T-helper 17 cell (primary cell): Measurements from ENCODE around the gene LAMA4. TPM values are rescaled to one million over a fixed set of nuclear protein-coding genes. Genes with fewer than 3 reads are reported as not detected.
A peak's percentile ranks its signal among the peaks of the same experiment; 100 is the strongest.

ENCODE experiments used
- ATAC-seq: fragments of 150-1000 bp; cut with Tn5 transposase; 2 replicates; pipeline ENCODE4 v1.10.0; 2021; ENCODE audit warnings: mild to moderate bottlenecking, moderate library complexity
- DNase-seq, 3 donors: peaks; one replicate each; pipeline versions ENCODE4 v3.0.0 to v3.0.0-alpha.2; 2020 to 2021
- H3K9me3 ChIP-seq: one replicate; pipeline ENCODE4 v1.7.0; 2013; ENCODE audit warnings: low read length, mild to moderate bottlenecking; ENCODE audit not compliant: control insufficient read depth, poor library complexity, severe bottlenecking
- H3K27ac Mint-ChIP-seq: one replicate; pipeline ENCODE4 v1.8.0; 2022; ENCODE audit warnings: mild to moderate bottlenecking, moderate library complexity, mixed read lengths
- H3K27me3 Mint-ChIP-seq: one replicate; pipeline ENCODE4 v1.8.0; 2022; ENCODE audit warnings: mixed read lengths
- H3K36me3 Mint-ChIP-seq: one replicate; pipeline ENCODE4 v1.8.0; 2022; ENCODE audit warnings: low read depth, mixed read lengths
- H3K4me1 Mint-ChIP-seq: one replicate; pipeline ENCODE4 v1.8.0; 2022; ENCODE audit warnings: mild to moderate bottlenecking, mixed read lengths
- H3K4me3 Mint-ChIP-seq: one replicate; pipeline ENCODE4 v1.8.0; 2022; ENCODE audit warnings: mild to moderate bottlenecking, moderate library complexity, mixed read lengths
- total RNA-seq, 4 donors: library from RNA in 2 of 4; stranded (reverse) in 2 of 4; gene quantifications; one replicate each; pipeline ENCODE4 v1.2.3 and lab custom pipeline; 2022 to 2026

LAMA4 gene
- total RNA-seq, 2 donors from 2014 or later: not detected

DNA sequence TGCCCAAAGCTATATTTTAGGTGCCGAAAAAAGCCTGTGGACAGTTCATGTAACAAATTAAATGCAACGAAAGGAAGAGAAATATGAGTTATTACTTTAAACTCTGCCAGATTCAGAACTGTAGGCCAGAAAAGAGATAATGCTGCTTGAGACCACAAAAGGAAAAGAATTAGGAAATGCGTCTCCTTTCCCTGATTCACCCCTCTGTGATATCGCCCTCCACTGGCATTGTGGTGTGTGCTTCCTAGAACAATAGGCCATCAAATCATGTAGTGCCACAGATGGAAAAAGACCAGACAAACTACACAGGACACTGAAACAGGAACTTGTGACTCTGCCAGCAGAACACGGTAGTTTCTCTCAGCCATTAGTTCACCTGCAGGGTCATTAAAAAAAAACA is 14.7 kb upstream of the LAMA4 start:
- Mint-ChIP-seq H3K27me3 (no peaks in the 10 kb centered on the region), H3K4me3 (no peak overlapping the region), H3K27ac (no peak overlapping the region), H3K4me1 (no peaks in the 10 kb centered on the region), H3K36me3 (no peaks in the 10 kb centered on the region)
- ATAC-seq (no peak), DNase-seq (no peak)
- H3K9me3 ChIP-seq: no peaks in the 10 kb centered on the region

GRCh38 chr6:112268654-112269053 is 14.3 kb upstream of the LAMA4 start:
- no peak overlapping the region for H3K4me3 Mint-ChIP-seq
- no peak for ATAC-seq
- no peak overlapping the region for H3K27ac Mint-ChIP-seq
- H3K27me3 Mint-ChIP-seq: no peaks in the 10 kb centered on the region
- H3K4me1 Mint-ChIP-seq: no peaks in the 10 kb centered on the region
- H3K36me3 Mint-ChIP-seq: no peaks in the 10 kb centered on the region
- no peak for DNase-seq
- H3K9me3 ChIP-seq: no peaks in the 10 kb centered on the region

GRCh38 chr6:112268019-112268418 is 13.7 kb upstream of the LAMA4 start:
- H3K36me3 Mint-ChIP-seq: no peaks in the 10 kb centered on the region
- H3K9me3 ChIP-seq: no peaks in the 10 kb centered on the region
- H3K4me3 Mint-ChIP-seq: no peak overlapping the region
- DNase-seq (no peak), ATAC-seq (no peak)
- no peaks in the 10 kb centered on the region for H3K27me3 Mint-ChIP-seq
- no peaks in the 10 kb centered on the region for H3K4me1 Mint-ChIP-seq
- no peak overlapping the region for H3K27ac Mint-ChIP-seq

DNA sequence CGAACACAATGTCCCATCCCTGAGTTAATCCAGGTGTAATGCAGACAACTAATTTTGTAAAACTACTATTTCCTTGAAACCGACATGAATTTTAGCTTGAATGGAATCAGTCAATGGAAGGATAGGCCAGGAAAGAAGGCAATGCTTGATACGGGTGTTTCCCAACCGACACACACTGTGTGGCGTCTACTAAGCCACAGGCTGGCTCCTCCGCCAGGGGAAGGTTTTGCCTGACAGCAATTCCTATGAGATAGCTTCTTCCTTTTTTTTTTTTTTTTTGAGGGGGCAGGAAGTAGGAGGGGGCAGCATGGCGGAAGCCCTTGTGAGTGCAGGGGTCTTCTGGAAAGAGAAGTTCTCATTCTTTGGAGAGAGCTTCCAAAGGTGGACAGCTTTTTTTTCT is 12.0 kb upstream of the LAMA4 start:
- Mint-ChIP-seq H3K27ac (no peak overlapping the region), H3K4me1 (no peaks in the 10 kb centered on the region), H3K4me3 (no peak overlapping the region)

DNA sequence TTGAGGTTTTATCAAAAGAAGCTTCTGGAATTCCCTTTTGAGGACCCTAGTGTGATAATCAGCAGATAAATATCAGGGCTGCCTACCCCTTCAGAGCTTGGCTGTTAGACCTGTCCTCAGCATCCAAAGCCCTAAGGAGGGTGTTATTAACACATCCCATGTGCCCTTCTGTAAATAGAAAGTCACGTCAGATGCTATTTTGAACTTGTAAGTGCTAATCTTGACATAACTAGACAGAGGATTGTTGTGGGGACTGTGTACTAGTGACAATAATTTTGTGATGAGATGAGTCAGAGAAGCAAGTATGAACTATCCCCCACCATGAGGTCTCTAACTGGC is 4.9 kb upstream of the LAMA4 start:
- no peaks in the 10 kb centered on the region for H3K9me3 ChIP-seq
- DNase-seq: no peak
- Mint-ChIP-seq H3K27me3 (peaks cover 33% of the 10 kb centered on the region), H3K36me3 (peaks cover 2% of the 10 kb centered on the region), H3K4me3 (no peak overlapping the region), H3K4me1 (peaks cover 3% of the 10 kb centered on the region), H3K27ac (no peak overlapping the region)
- no peak for ATAC-seq

More for the DNA sequence above, 12.0 kb upstream of the LAMA4 start:
- Mint-ChIP-seq H3K36me3 (no peaks in the 10 kb centered on the region), H3K27me3 (no peaks in the 10 kb centered on the region)
- H3K9me3 ChIP-seq: no peaks in the 10 kb centered on the region
- ATAC-seq: no peak
- no peak for DNase-seq

DNA sequence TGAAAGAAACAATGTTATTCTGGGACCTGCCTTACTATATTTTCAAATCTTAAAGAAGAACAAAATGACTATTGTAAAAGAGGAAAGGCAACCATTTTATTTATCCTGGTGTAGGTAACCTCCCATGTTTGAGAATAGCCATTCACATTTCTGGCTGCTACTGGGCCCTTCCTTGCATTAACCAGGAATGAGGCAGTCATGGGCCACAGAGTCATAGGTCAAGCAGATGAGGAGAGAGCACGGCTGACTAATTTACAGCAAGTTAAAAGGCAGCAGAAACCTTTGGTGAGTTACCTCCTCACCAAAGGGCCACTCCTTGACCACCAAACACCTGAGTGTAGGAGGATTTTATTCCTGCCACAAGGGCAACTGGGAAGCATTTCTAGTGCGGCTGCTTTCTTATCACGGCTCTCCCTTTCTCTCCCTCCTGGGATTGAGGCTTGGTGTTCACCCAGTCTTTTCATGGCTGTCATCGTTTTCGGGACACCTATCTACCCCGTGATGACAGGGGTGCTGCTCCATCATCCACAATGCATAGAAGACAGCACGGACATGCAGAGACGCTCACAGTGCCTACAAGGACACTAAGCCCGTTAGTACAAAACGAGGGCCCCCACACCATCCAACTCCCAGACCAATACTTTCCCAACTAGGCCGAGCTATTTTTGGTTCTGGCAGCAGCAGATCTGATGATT is 4.4 kb upstream of the LAMA4 start:
- no peak overlapping the region for H3K4me3 Mint-ChIP-seq
- DNase-seq: no peak
- H3K36me3 Mint-ChIP-seq: peaks cover 2% of the 10 kb centered on the region
- peaks cover 7% of the 10 kb centered on the region for H3K4me1 Mint-ChIP-seq
- no peak for ATAC-seq
- H3K27me3 Mint-ChIP-seq: peaks cover 38% of the 10 kb centered on the region
- H3K9me3 ChIP-seq: no peaks in the 10 kb centered on the region
- no peak overlapping the region for H3K27ac Mint-ChIP-seq

GRCh38 chr6:112257178-112257855 is 3.0 kb upstream of the LAMA4 start:
- Mint-ChIP-seq H3K27me3 (peaks cover 47% of the 10 kb centered on the region), H3K4me3 (no peak overlapping the region), H3K27ac (no peak overlapping the region), H3K36me3 (peaks cover 2% of the 10 kb centered on the region), H3K4me1 (peaks cover 10% of the 10 kb centered on the region)
- DNase-seq (no peak), ATAC-seq (no peak)
- H3K9me3 ChIP-seq: no peaks in the 10 kb centered on the region

GRCh38 chr6:112254921-112255320 is 554 bp upstream of the LAMA4 start:
- H3K4me3 Mint-ChIP-seq: peak overlapping the region; percentile 87
- ATAC-seq: no peak

GRCh38 chr6:112253498-112253840 is 898 bp downstream of the LAMA4 start:
- H3K9me3 ChIP-seq: no peaks in the 10 kb centered on the region
- peak; percentile 21 for ATAC-seq
- H3K36me3 Mint-ChIP-seq: peaks cover 2% of the 10 kb centered on the region
- peaks cover 10% of the 10 kb centered on the region for H3K4me1 Mint-ChIP-seq
- H3K4me3 Mint-ChIP-seq: peak overlapping the region; percentile 87
- no peak overlapping the region for H3K27ac Mint-ChIP-seq
- DNase-seq: no peak
- peaks cover 61% of the 10 kb centered on the region for H3K27me3 Mint-ChIP-seq

More at GRCh38 chr6:112254921-112255320, 554 bp upstream of the LAMA4 start:
- no peak overlapping the region for H3K27ac Mint-ChIP-seq
- peaks cover 64% of the 10 kb centered on the region for H3K27me3 Mint-ChIP-seq
- peaks cover 2% of the 10 kb centered on the region for H3K36me3 Mint-ChIP-seq
- peaks cover 10% of the 10 kb centered on the region for H3K4me1 Mint-ChIP-seq
- no peaks in the 10 kb centered on the region for H3K9me3 ChIP-seq
- no peak for DNase-seq

DNA sequence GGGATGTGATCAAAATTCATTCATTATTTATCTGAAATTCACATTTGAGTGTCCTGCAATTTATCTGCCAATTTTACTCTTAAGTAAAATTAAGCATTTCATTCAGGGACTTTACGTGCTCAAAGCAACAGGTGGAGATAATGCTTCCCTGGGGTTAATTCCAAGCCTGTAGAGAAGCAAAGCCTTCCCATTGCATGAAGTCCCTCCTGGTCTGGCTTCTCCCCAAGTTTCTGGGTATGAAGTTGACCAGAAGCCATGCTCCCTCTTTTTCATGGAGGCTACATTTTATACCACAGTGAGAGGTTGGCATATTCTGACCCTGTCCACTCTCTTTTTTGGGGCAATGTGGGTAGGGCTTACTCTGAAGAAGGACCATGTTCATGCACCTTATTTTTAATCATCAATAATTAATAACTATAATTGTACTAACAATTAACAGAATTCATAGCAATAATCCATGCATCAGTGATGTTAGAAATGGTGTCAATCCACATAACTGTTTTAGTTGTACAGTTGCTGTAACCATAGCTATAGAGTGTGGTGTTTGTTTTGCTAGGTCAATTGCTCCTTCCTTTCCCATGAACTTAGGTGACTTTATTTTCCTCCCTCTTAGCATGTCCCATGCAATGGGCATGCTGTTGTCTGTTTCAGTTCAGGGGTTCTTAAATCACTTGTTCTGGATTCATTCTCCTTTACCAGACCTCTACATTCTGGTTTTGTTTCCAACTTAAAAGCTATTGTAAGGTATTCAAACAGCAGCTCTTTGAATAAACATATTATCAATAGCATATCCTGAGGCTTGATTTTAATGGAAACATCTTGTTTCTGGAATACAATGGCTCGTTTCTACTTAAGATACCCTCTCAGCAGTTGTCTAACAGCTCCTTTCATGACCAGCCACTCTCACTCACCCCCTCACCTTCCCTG is 1.5 kb downstream of the LAMA4 start:
- no peaks in the 10 kb centered on the region for H3K9me3 ChIP-seq
- H3K4me3 Mint-ChIP-seq: peak overlapping the region; percentile 87
- H3K27me3 Mint-ChIP-seq: peaks cover 65% of the 10 kb centered on the region
- peaks cover 2% of the 10 kb centered on the region for H3K36me3 Mint-ChIP-seq
- no peak for ATAC-seq
- no peak for DNase-seq
- peaks cover 10% of the 10 kb centered on the region for H3K4me1 Mint-ChIP-seq
- H3K27ac Mint-ChIP-seq: no peak overlapping the region

DNA sequence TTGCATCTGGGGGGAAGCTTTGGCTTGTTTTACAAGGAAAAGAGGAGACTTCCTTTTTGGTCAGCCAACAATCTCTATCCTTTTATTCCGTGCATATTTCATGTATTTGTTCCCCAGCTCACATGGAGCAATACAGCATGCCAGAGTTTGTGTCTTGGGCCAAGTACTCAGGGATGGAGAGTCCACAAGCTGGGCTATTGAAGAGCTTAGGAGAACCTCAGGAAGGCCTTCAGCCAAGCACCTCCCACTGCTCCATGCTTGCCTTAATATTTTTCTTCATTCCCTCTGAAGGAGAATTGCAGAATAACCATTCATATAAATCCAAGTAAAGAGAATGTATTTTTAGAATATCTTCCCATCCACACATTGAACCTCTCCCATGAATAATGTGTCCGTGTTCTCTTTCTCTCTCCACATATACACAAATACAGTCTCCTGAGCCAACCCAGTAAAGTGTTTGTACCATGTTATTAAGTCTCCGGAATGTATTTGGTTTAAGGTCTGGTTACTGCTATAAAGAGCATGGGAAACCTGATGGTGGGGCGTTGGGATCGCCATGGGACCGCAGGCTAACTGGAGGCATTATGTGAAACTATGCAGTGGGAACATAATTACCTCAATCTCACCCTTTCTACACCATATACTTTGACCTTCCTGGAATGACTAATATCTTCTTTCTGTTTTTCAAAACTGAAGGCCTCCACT is 3.0 kb downstream of the LAMA4 start:
- Mint-ChIP-seq H3K4me3 (no peak overlapping the region), H3K27me3 (peaks cover 70% of the 10 kb centered on the region)

GRCh38 chr6:112249489-112249888 is 4.9 kb downstream of the LAMA4 start:
- Mint-ChIP-seq H3K27ac (no peak overlapping the region), H3K4me3 (no peak overlapping the region), H3K27me3 (peaks cover 63% of the 10 kb centered on the region), H3K4me1 (peaks cover 9% of the 10 kb centered on the region), H3K36me3 (peaks cover 1% of the 10 kb centered on the region)
- ATAC-seq (no peak), DNase-seq (no peak)
- H3K9me3 ChIP-seq: no peaks in the 10 kb centered on the region

More for the DNA sequence above, 3.0 kb downstream of the LAMA4 start:
- H3K36me3 Mint-ChIP-seq: peaks cover 2% of the 10 kb centered on the region
- ATAC-seq: no peak
- DNase-seq: no peak
- H3K27ac Mint-ChIP-seq: no peak overlapping the region
- peaks cover 10% of the 10 kb centered on the region for H3K4me1 Mint-ChIP-seq
- H3K9me3 ChIP-seq: no peaks in the 10 kb centered on the region

DNA sequence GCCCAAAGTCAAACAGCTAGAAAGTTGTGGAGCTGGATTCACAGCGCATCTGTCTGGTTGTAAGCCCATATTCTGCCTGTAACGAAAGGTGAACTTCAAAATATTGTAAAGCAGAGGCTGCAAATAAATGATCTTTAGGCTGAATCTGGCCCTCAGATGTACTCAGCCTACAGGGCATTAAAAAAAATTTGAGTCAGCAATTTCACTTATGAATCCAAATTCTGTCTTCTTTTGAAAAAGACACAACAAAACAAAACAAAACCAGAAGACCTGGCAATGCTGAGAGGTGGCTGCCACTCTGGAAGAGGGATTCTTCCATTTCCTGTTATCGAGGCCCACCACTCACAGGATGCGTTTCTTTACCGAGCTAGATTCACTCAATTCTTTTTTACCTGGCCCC is 7.1 kb downstream of the LAMA4 start:
- no peak overlapping the region for H3K4me3 Mint-ChIP-seq
- H3K4me1 Mint-ChIP-seq: peaks cover 6% of the 10 kb centered on the region
- no peaks in the 10 kb centered on the region for H3K36me3 Mint-ChIP-seq
- H3K27me3 Mint-ChIP-seq: peaks cover 59% of the 10 kb centered on the region
- H3K9me3 ChIP-seq: no peaks in the 10 kb centered on the region
- H3K27ac Mint-ChIP-seq: no peak overlapping the region
- ATAC-seq: no peak
- DNase-seq: no peak
